ENCODE measurements around the gene LRIG2. TPM values are rescaled to one million over a fixed set of nuclear protein-coding genes. Genes with fewer than 3 reads are reported as not detected.

The LRIG2 gene
- polyA plus RNA-seq, 1 of the 3 experiments (the other 2 are of a cell fraction) = 3.8 TPM

DNA sequence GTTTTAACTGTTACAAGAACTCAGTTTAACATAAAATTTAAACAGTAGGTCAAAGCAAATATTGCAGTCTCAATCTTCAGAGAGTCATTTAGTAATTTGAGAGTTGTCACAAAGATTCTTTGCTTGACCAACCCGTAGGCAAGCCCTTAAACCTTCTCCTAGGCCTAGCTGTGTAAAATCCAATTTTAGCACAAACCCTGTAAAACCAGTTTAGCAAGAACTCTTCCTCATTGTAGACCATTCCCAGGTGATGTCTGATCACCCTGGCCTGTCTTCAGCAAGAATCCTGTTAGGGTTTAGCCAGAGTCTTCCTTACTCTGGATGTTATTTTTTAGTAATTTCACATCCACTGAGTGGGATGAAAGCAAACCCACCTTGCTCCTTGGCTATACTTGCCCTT, 30.1 kb downstream of the LRIG2 start (continued):
- TF ChIP-seq, protein P1, sequence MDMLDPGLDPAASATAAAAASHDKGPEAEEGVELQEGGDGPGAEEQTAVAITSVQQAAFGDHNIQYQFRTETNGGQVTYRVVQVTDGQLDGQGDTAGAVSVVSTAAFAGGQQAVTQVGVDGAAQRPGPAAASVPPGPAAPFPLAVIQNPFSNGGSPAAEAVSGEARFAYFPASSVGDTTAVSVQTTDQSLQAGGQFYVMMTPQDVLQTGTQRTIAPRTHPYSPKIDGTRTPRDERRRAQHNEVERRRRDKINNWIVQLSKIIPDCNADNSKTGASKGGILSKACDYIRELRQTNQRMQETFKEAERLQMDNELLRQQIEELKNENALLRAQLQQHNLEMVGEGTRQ (IDR thresholded peaks at IDR 0.05; ENCODE audit: borderline replicate concordance, low read depth, low read length) = no peak
- TF ChIP-seq POLR2AphosphoS5 (IDR thresholded peaks at IDR 0.05; ENCODE audit: low read depth, low read length) (no peak), FOSL2 (IDR thresholded peaks at IDR 0.05; ENCODE audit: borderline replicate concordance, low read depth) (no peak), NRF1 (IDR thresholded peaks at IDR 0.05; ENCODE audit: low read depth, low read length) (no peak), RFX5 (IDR thresholded peaks at IDR 0.05; ENCODE audit: low read length) (no peak)
- TF ChIP-seq, protein P2, sequence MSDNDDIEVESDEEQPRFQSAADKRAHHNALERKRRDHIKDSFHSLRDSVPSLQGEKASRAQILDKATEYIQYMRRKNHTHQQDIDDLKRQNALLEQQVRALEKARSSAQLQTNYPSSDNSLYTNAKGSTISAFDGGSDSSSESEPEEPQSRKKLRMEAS (IDR thresholded peaks at IDR 0.05; ENCODE audit: low read depth) = no peak

DNA sequence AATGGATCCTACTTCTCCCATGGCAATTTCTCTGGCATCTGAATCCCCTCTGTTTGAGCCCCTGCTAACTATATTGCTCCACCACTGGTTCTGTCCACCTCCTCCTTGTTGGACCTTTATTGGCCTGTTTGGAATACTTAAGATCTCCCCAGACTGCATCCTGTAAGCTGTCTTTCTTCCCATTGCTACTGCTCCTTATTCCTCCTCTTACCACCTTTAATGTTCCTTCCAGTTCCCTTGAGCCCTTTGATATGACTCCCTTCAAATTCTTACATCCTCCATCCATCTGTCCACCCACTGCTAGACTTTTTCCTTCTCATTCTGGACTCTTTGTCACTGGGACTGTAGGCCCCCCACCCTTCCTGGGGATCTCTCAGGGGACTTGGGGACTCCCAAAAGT, 31.0 kb downstream of the LRIG2 start:
- no peaks in the 10 kb centered on the region for H4K20me1 ChIP-seq (ENCODE audit: insufficient read depth)
- POLR2A ChIA-PET = interaction anchor here (0.6 kb wide), 1 partner anchor 222 kb away, joined by 3 read pairs; no protein-coding TSS in a partner anchor
- H3K36me3 ChIP-seq (replicated peaks in 1 of 2; ENCODE audit: control insufficient read depth in 1 of 2, insufficient read depth in 2 of 2, low read length in 1 of 2) = peaks cover 56 to 66% of the 10 kb centered on the region in 2 experiments

DNA sequence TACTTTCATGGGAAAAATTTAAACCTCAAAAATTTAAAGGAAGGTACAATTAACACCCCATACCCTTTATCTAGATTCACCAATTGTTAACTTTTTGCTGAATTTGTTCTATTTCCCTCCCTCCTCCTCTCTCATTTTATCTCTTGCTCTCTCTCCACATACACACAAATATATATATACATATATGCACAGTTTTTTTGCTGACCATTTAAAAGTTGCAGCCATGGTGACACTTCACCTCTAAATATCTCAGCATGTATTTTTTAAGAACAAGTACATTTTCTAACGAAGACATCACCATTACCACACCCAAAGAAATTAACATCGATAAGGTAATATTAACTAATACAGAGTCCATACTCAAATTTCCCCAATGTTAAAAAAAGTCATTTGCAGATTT, 33.9 kb downstream of the LRIG2 start:
- Histone ChIP-seq H4K20me1 (ENCODE audit: insufficient read depth) (no peaks in the 10 kb centered on the region), H2AFZ (ENCODE audit: low read depth) (no peak overlapping the region), H3K9ac (no peak overlapping the region), H3K36me3 (replicated peaks in 1 of 2; ENCODE audit: control insufficient read depth in 1 of 2, insufficient read depth in 2 of 2, low read length in 1 of 2) (peaks cover 53 to 67% of the 10 kb centered on the region in 2 experiments), H3K4me3 (ENCODE audit: low read depth in 2 of 2, low read length in 1 of 2) (no peak overlapping the region), H3F3A (replicated peaks; ENCODE audit: insufficient read depth) (peaks cover 27% of the 10 kb centered on the region), H3K9me2 (no peaks in the 10 kb centered on the region), H3K4me1 (ENCODE audit: control insufficient read depth in 1 of 2, insufficient read depth in 2 of 2, low read depth in 1 of 2, low read length in 1 of 2) (peaks cover 0 to 4% of the 10 kb centered on the region in 2 experiments; a peak in 1 of 4 replicates), H3K27ac (ENCODE audit: low read depth in 2 of 2, low read length in 1 of 2) (no peak overlapping the region), H3K27me3 (ENCODE audit: insufficient read depth) (no peaks in the 10 kb centered on the region), H3K9me3 (no peaks in the 10 kb centered on the region), H3K79me2 (ENCODE audit: insufficient read depth) (no peaks in the 10 kb centered on the region), H3K4me2 (no peak overlapping the region)
- ChIA-PET CTCF (no interaction called here), POLR2A (no interaction called here)
- TF ChIP-seq FOXM1 (IDR thresholded peaks at IDR 0.05; ENCODE audit: low read depth) (no peak), TEAD4 (IDR thresholded peaks at IDR 0.05; ENCODE audit: borderline replicate concordance, insufficient read depth) (no peak), CHD2 (IDR thresholded peaks at IDR 0.05; ENCODE audit: low read length, partially characterized antibody) (no peak), RXRA (IDR thresholded peaks at IDR 0.05; ENCODE audit: borderline replicate concordance, low read depth) (no peak), RAD21 (IDR thresholded peaks at IDR 0.05; ENCODE audit: low read length) (no peak), SMC3 (IDR thresholded peaks at IDR 0.05; ENCODE audit: low read depth, low read length) (no peak), SIN3A (IDR thresholded peaks at IDR 0.05; ENCODE audit: borderline replicate concordance, low read depth, low read length) (no peak)
- TF ChIP-seq, protein P3, sequence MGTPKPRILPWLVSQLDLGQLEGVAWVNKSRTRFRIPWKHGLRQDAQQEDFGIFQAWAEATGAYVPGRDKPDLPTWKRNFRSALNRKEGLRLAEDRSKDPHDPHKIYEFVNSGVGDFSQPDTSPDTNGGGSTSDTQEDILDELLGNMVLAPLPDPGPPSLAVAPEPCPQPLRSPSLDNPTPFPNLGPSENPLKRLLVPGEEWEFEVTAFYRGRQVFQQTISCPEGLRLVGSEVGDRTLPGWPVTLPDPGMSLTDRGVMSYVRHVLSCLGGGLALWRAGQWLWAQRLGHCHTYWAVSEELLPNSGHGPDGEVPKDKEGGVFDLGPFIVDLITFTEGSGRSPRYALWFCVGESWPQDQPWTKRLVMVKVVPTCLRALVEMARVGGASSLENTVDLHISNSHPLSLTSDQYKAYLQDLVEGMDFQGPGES (IDR thresholded peaks at IDR 0.05; ENCODE audit: low read depth, low read length) = no peak
- 90% methylated on average over 2 of the region's 2 CpGs for WGBS (ENCODE audit: low lambda C conversion rate)
- DNase-seq = no peak

More for the DNA sequence above, 31.0 kb downstream of the LRIG2 start:
- Histone ChIP-seq H3K4me1 (ENCODE audit: control insufficient read depth in 1 of 2, insufficient read depth in 2 of 2, low read depth in 1 of 2, low read length in 1 of 2) (no peaks in the 10 kb centered on the region), H3K9ac (no peak overlapping the region), H3K79me2 (ENCODE audit: insufficient read depth) (no peaks in the 10 kb centered on the region), H3K9me2 (no peaks in the 10 kb centered on the region), H3K27me3 (ENCODE audit: insufficient read depth) (no peaks in the 10 kb centered on the region), H3K4me2 (no peak overlapping the region), H3K4me3 (ENCODE audit: low read depth in 2 of 2, low read length in 1 of 2) (no peak overlapping the region), H3K27ac (ENCODE audit: low read depth in 2 of 2, low read length in 1 of 2) (no peak overlapping the region), H3F3A (replicated peaks; ENCODE audit: insufficient read depth) (peaks cover 9% of the 10 kb centered on the region), H2AFZ (ENCODE audit: low read depth) (no peak overlapping the region), H3K9me3 (no peaks in the 10 kb centered on the region)
- no peak for TF ChIP-seq SIN3A (IDR thresholded peaks at IDR 0.05; ENCODE audit: borderline replicate concordance, low read depth, low read length)
- CTCF ChIA-PET = interaction anchor here (0.7 kb wide), 1 partner anchor 31 kb away, joined by 3 read pairs; the partner anchor contains the start of gene LRIG2
- no peak for DNase-seq

Measured in SK-N-SH (cell line).